ENCODE measurements around the gene ZNF764. TPM values are rescaled to one million over a fixed set of nuclear protein-coding genes. Genes with fewer than 3 reads are reported as not detected.
A peak's percentile ranks its signal among the peaks of the same experiment; 100 is the strongest.

The ZNF764 gene
- total RNA-seq, 1 donor from 2014 or later, result 4.4 TPM

- DNase-seq, result no peak
These were observed 11.8 kb upstream of the ZNF764 start for GRCh38 chr16:30569746-30570635.

- DNase-seq, result no peak
These were observed 11.1 kb upstream of the ZNF764 start for GRCh38 chr16:30569281-30569680.

- peak; percentile 57 for DNase-seq
These were observed 9.9 kb upstream of the ZNF764 start for GRCh38 chr16:30567991-30568638.

- DNase-seq, result no peak
These were observed 9.2 kb upstream of the ZNF764 start for GRCh38 chr16:30567160-30567990.

- no peak for DNase-seq
These were observed 8.4 kb upstream of the ZNF764 start for GRCh38 chr16:30566531-30566930.

- no peak for DNase-seq
These were observed 7.8 kb upstream of the ZNF764 start for GRCh38 chr16:30565984-30566383.

GRCh38 chr16:30565526-30565925 lies 7.4 kb upstream of the ZNF764 start:
- DNase-seq, result no peak

- DNase-seq, result no peak
These were observed 3.8 kb upstream of the ZNF764 start for GRCh38 chr16:30562021-30562420.

GRCh38 chr16:30561089-30561816 lies 3.1 kb upstream of the ZNF764 start:
- DNase-seq, result peak; percentile 53

- no peak for DNase-seq
These were observed 1.5 kb upstream of the ZNF764 start for GRCh38 chr16:30559690-30560089.

- DNase-seq, result no peak
These were observed 709 bp upstream of the ZNF764 start for GRCh38 chr16:30558789-30559377.

- DNase-seq, result no peak
These were observed 542 bp downstream of the ZNF764 start for GRCh38 chr16:30557707-30557956.

GRCh38 chr16:30556125-30556473 lies 2.1 kb downstream of the ZNF764 start:
- DNase-seq, result no peak

GRCh38 chr16:30555315-30556124 lies 2.7 kb downstream of the ZNF764 start:
- no peak for DNase-seq

- DNase-seq, result peak; percentile 33
These were observed 3.4 kb downstream of the ZNF764 start for GRCh38 chr16:30554557-30555314.

- no peak for DNase-seq
These were observed 4.7 kb downstream of the ZNF764 start for GRCh38 chr16:30553393-30553899.

- DNase-seq, result no peak
These were observed 5.2 kb downstream of the ZNF764 start for GRCh38 chr16:30552956-30553355.

- no peak for DNase-seq
These were observed 6.4 kb downstream of the ZNF764 start for GRCh38 chr16:30551781-30552180.

GRCh38 chr16:30548416-30549253 lies 9.5 kb downstream of the ZNF764 start:
- DNase-seq, result no peak

GRCh38 chr16:30546115-30546514 lies 12.1 kb downstream of the ZNF764 start:
- DNase-seq, result no peak

Data from dermis blood vessel endothelial cell (primary cell).